ENCODE measurements around the gene NEK4.
"Not testable (repeated sequence)": the region's sequence is repeated elsewhere in the genome, so short reads cannot be mapped to it uniquely, and the experiment has no call there.

The NEK4 gene

DNA sequence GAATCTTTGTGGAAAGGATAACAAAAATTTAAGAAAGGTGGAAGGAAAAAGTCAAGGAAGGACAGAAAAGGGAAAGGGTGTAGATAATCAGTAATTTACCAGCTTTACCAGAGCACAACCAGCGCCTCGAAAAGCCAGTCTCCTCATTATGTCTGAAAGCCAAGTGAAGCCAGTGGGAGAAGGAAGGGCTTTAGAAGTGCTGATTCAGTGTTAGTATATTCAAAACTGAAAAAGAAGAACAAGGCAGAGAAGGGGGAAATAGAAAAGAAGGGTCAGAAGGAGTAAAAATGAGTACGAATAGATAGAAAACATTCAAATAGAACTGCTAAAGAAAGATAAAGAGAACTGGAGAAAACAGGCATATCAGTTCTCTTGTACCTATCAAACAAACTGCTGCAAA lies 89.1 kb downstream of the NEK4 start:
- no peak overlapping the region for H3K4me3 ChIP-seq
- no peak for TF ChIP-seq CTCF (IDR thresholded peaks at IDR 0.05)
- no peak for DNase-seq (ENCODE audit: low spot score)
- H3K27ac ChIP-seq = peak overlapping the region in 1 of 2 donors; percentile 64

DNA sequence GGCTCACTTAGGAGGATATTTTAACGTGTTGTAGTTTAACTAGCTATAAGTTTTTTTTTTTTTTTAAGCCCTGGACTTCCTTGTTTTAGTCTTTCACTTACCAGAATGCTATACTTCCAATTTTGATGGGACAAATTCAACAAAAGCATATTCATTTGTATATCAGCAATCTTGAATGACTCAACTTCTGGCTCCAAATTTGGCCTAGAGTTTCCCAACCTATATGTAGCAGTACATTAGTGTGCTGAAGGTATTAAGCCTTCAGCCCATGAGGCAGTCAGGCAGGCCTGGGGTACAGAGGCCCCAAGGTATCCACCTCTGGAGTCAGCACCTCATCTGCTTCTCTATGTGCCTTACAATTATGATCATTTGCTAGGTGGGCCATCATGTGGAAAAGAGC lies 90.9 kb downstream of the NEK4 start:
- TF ChIP-seq CTCF (IDR thresholded peaks at IDR 0.05) = no peak
- DNase-seq (ENCODE audit: low spot score) = no peak
- Histone ChIP-seq H3K4me3 (no peak overlapping the region), H3K27ac (no peak overlapping the region)

DNA sequence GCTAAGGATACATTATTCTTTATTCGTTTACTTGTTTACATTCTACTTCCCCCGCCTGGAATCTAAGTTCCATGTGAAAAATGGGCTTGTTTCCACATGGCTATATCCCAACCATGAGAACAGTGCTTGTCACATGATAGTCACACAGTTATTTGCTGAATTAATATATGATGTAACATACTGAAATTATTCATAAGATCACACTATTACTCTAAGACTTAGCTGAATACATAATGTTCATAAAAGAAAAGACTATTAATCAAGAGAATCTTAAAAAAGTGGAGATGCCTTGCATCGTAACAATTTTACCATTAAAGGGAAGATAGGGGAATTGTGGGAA lies 91.6 kb downstream of the NEK4 start:
- H3K4me3 ChIP-seq = no peak overlapping the region
- no peak for TF ChIP-seq CTCF (IDR thresholded peaks at IDR 0.05)
- no peak for DNase-seq (ENCODE audit: low spot score)
- H3K27ac ChIP-seq = no peak overlapping the region

GRCh38 chr3:52678265-52679198 lies 92.2 kb downstream of the NEK4 start:
- no peak for DNase-seq (ENCODE audit: low spot score)
- H3K27ac ChIP-seq = no peak overlapping the region
- TF ChIP-seq CTCF (IDR thresholded peaks at IDR 0.05) = no peak
- H3K4me3 ChIP-seq = no peak overlapping the region

- H3K27ac ChIP-seq; H3K4me3 ChIP-seq; DNase-seq (ENCODE audit: low spot score): not testable (repeated sequence)
Observed at GRCh38 chr3:52676201-52676600, 94.5 kb downstream of the NEK4 start.

DNA sequence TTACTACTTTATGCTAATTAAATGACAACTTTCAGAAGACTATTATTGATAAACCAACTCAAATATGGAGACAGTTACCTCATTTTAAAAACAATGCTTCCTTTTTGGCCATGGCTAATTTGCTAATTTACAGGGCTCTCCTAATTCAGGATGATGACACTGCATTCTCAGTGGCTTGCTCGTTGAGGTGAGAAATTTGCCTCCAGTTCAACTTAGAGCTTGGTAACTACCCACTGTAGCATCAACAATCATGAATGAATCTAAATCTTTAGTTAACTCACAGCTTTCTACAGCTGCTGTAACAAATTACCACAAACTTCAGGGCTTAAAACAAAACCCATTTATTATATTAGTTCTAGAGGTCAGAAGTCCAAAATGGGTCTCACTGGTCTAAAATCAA lies 99.1 kb downstream of the NEK4 start:
- no peak for TF ChIP-seq CTCF (IDR thresholded peaks at IDR 0.05)
- no peak for DNase-seq (ENCODE audit: low spot score)
- H3K4me3 ChIP-seq = no peak overlapping the region
- H3K27ac ChIP-seq = peak overlapping the region; percentile 56 to 70

DNA sequence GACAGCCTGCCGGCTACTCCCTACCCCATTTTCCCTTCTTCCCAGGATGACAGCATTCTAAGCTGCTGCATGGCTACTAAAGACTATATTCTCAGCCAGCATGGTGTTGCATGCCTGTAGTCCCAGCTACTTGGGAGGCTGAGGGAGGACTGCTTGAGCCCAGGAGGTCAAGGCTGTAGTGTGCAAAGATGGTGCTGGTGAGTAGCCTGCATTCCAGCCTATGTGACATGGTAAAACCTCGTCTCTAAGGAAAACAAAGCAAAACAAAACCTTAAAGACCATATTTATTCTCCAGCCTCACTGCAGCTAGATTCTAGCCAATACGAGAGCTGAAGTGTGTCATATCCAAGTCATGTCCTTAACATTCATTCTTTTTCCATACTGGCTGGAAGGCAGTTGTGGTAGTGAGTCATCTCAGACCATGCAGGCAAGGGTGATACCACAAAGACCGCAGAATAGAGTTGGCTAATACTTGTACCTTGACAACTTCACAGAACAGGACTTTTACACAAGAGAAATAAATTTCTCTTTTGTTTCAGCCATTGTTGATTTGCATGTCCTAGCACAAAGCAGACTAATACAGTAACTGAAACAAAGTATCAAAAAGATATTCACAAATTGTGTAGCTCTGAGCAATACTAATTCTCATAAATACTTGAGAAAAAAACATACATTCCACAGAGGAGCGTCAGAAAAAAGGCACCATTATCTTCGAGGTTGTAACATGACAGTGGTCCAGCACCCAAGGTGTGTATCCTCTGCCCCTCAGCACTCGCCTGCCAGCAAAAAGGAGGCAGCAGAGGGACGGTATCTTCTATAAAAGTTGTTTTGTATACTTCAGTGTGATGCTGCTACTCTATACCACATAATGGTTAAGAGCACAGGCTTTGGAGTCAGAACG lies 99.9 kb downstream of the NEK4 start:
- TF ChIP-seq CTCF (IDR thresholded peaks at IDR 0.05) = no peak
- DNase-seq (ENCODE audit: low spot score) = peak; percentile 74
- Histone ChIP-seq H3K27ac (peak overlapping the region; percentile 56 to 70), H3K4me3 (no peak overlapping the region)
